ENCODE measurements around the gene PTGFR.

PTGFR gene

GRCh38 chr1:78469576-78469975 lies 21.2 kb upstream of the PTGFR start:
- H3K4me3 ChIP-seq (ENCODE audit: low read length, poor library complexity, severe bottlenecking) = no peak overlapping the region
- TF ChIP-seq EZH2phosphoT487 (IDR thresholded peaks at IDR 0.05; ENCODE audit: borderline replicate concordance) (no peak), CTCF (conservative IDR thresholded peaks at IDR 0.05; ENCODE audit: low read length) (no peak)
- H3K9me3 ChIP-seq (ENCODE audit: insufficient read depth, low read depth, low read length) = no peaks in the 10 kb centered on the region
- no peaks in the 10 kb centered on the region for H3K79me2 ChIP-seq (ENCODE audit: insufficient read depth, low read length)
- H3K4me2 ChIP-seq (ENCODE audit: low read depth, low read length, poor library complexity, severe bottlenecking) = no peak overlapping the region
- no peak overlapping the region for H2AFZ ChIP-seq (ENCODE audit: low read length)
- no peaks in the 10 kb centered on the region for H3K9me2 ChIP-seq (replicated peaks; ENCODE audit: low read depth, low read length)
- H3K9ac ChIP-seq (ENCODE audit: low read depth, low read length, poor library complexity, severe bottlenecking) = no peak overlapping the region
- H3K27me3 ChIP-seq (ENCODE audit: insufficient read depth, low read length, poor library complexity, severe bottlenecking) = no peaks in the 10 kb centered on the region
- H4K20me1 ChIP-seq (ENCODE audit: insufficient read depth, low read length, poor library complexity, severe bottlenecking) = no peaks in the 10 kb centered on the region
- no peaks in the 10 kb centered on the region for H3F3A ChIP-seq (ENCODE audit: low read depth)
- H3K36me3 ChIP-seq (ENCODE audit: insufficient read depth, low read length) = no peaks in the 10 kb centered on the region
- H3K4me1 ChIP-seq (ENCODE audit: insufficient read depth, low read length, poor library complexity, severe bottlenecking) = no peaks in the 10 kb centered on the region

GRCh38 chr1:78471890-78472620 lies 18.7 kb upstream of the PTGFR start:
- H3K27me3 ChIP-seq (ENCODE audit: insufficient read depth, low read length, poor library complexity, severe bottlenecking) = no peaks in the 10 kb centered on the region
- H3K4me2 ChIP-seq (ENCODE audit: low read depth, low read length, poor library complexity, severe bottlenecking) = no peak overlapping the region
- no peaks in the 10 kb centered on the region for H3K9me3 ChIP-seq (ENCODE audit: insufficient read depth, low read depth, low read length)
- H3K9me2 ChIP-seq (replicated peaks; ENCODE audit: low read depth, low read length) = no peaks in the 10 kb centered on the region
- H2AFZ ChIP-seq (ENCODE audit: low read length) = no peak overlapping the region
- TF ChIP-seq CTCF (conservative IDR thresholded peaks at IDR 0.05; ENCODE audit: low read length) (no peak), EZH2phosphoT487 (IDR thresholded peaks at IDR 0.05; ENCODE audit: borderline replicate concordance) (no peak)
- H4K20me1 ChIP-seq (ENCODE audit: insufficient read depth, low read length, poor library complexity, severe bottlenecking) = no peaks in the 10 kb centered on the region
- H3K36me3 ChIP-seq (ENCODE audit: insufficient read depth, low read length) = no peaks in the 10 kb centered on the region
- no peaks in the 10 kb centered on the region for H3K79me2 ChIP-seq (ENCODE audit: insufficient read depth, low read length)
- no peaks in the 10 kb centered on the region for H3K4me1 ChIP-seq (ENCODE audit: insufficient read depth, low read length, poor library complexity, severe bottlenecking)
- H3K9ac ChIP-seq (ENCODE audit: low read depth, low read length, poor library complexity, severe bottlenecking) = no peak overlapping the region
- H3F3A ChIP-seq (ENCODE audit: low read depth) = no peaks in the 10 kb centered on the region
- H3K4me3 ChIP-seq (ENCODE audit: low read length, poor library complexity, severe bottlenecking) = no peak overlapping the region

- no peaks in the 10 kb centered on the region for H3K27me3 ChIP-seq (ENCODE audit: insufficient read depth, low read length, poor library complexity, severe bottlenecking)
- H4K20me1 ChIP-seq (ENCODE audit: insufficient read depth, low read length, poor library complexity, severe bottlenecking) = no peaks in the 10 kb centered on the region
- no peaks in the 10 kb centered on the region for H3K9me3 ChIP-seq (ENCODE audit: insufficient read depth, low read depth, low read length)
- no peak for TF ChIP-seq EZH2phosphoT487 (IDR thresholded peaks at IDR 0.05; ENCODE audit: borderline replicate concordance)
- TF ChIP-seq CTCF (conservative IDR thresholded peaks at IDR 0.05; ENCODE audit: low read length) = no peak
- no peaks in the 10 kb centered on the region for H3K79me2 ChIP-seq (ENCODE audit: insufficient read depth, low read length)
- H2AFZ ChIP-seq (ENCODE audit: low read length) = no peak overlapping the region
- no peak overlapping the region for H3K4me3 ChIP-seq (ENCODE audit: low read length, poor library complexity, severe bottlenecking)
- H3K9me2 ChIP-seq (replicated peaks; ENCODE audit: low read depth, low read length) = no peaks in the 10 kb centered on the region
- H3K4me2 ChIP-seq (ENCODE audit: low read depth, low read length, poor library complexity, severe bottlenecking) = no peak overlapping the region
- H3K4me1 ChIP-seq (ENCODE audit: insufficient read depth, low read length, poor library complexity, severe bottlenecking) = no peaks in the 10 kb centered on the region
- no peak overlapping the region for H3K9ac ChIP-seq (ENCODE audit: low read depth, low read length, poor library complexity, severe bottlenecking)
- H3K36me3 ChIP-seq (ENCODE audit: insufficient read depth, low read length) = no peaks in the 10 kb centered on the region
- H3F3A ChIP-seq (ENCODE audit: low read depth) = no peaks in the 10 kb centered on the region
Observed at GRCh38 chr1:78472851-78473496, 17.8 kb upstream of the PTGFR start.

All from Loucy (cell line).